Keratinocyte (primary cell): ENCODE data around the gene TUBA1B.
"Not testable (repeated sequence)": the region's sequence is repeated elsewhere in the genome, so short reads cannot be mapped to it uniquely, and the experiment has no call there.

Source experiments
- EZH2 ChIP-seq: IDR thresholded peaks from one replicate; pipeline ENCODE4 v1.6.1; 2012; ENCODE audit warnings: inconsistent platforms, mild to moderate bottlenecking, low read length, moderate library complexity
- TF ChIP-seq, protein P1 (sequence below), 3 experiments: IDR thresholded peaks in 1 of 3; conservative IDR thresholded peaks in 1 of 3; optimal IDR thresholded peaks in 1 of 3; 2 replicates in 2 of 3; 3 replicates in 1 of 3; pipeline versions ENCODE3 to v1.5.1; 2011; ENCODE audit warnings: low read length in 3 of 3, mild to moderate bottlenecking in 3 of 3, moderate library complexity in 2 of 3, control low read depth in 1 of 3, inconsistent platforms in 1 of 3; ENCODE audit not compliant: insufficient read depth in 2 of 3; ENCODE audit errors: extremely low read depth in 1 of 3

DNA sequence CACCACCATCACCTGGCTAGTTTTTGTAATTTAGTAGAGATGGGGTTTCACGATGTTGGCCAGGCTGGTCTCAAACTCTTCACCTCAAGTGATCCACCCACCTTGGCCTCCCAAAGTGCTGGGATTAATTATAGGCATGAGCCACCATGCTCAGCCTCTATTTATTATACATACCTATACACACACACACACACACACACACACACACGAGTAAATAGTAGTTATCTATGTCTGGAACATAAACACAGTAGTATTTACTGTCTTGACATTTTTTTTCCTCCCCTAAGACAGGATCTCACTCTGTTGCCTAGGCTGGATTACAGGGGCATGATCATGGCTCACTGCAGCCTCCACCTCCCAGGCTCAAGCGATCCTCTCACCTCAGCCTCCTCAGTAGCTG, 5.8 kb upstream of the TUBA1B start:
- TF ChIP-seq, protein P1, sequence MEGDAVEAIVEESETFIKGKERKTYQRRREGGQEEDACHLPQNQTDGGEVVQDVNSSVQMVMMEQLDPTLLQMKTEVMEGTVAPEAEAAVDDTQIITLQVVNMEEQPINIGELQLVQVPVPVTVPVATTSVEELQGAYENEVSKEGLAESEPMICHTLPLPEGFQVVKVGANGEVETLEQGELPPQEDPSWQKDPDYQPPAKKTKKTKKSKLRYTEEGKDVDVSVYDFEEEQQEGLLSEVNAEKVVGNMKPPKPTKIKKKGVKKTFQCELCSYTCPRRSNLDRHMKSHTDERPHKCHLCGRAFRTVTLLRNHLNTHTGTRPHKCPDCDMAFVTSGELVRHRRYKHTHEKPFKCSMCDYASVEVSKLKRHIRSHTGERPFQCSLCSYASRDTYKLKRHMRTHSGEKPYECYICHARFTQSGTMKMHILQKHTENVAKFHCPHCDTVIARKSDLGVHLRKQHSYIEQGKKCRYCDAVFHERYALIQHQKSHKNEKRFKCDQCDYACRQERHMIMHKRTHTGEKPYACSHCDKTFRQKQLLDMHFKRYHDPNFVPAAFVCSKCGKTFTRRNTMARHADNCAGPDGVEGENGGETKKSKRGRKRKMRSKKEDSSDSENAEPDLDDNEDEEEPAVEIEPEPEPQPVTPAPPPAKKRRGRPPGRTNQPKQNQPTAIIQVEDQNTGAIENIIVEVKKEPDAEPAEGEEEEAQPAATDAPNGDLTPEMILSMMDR (optimal IDR thresholded peaks at IDR 0.05 in 1 of 3, IDR thresholded peaks at IDR 0.05 in 1 of 3, conservative IDR thresholded peaks at IDR 0.05 in 1 of 3; ENCODE audit: extremely low read depth in 1 of 3, insufficient read depth in 2 of 3, low read length in 3 of 3) = not testable (repeated sequence)
- TF ChIP-seq EZH2 = not testable (repeated sequence)
